GM12875 (cell line): ENCODE measurements around the gene SEH1L.

Experiments used
- H3K4me3 ChIP-seq: one replicate; pipeline ENCODE4 v1.5.1; 2011; ENCODE audit warnings: low read depth, low read length, control low read depth
- TF ChIP-seq, protein P1 (sequence below): IDR thresholded peaks from 2 replicates; pipeline ENCODE4 v1.5.1; 2011; ENCODE audit warnings: low read depth, mild to moderate bottlenecking, control low read depth, inconsistent platforms, low read length, moderate library complexity, borderline replicate concordance; ENCODE audit not compliant: insufficient read depth

Gene SEH1L

DNA sequence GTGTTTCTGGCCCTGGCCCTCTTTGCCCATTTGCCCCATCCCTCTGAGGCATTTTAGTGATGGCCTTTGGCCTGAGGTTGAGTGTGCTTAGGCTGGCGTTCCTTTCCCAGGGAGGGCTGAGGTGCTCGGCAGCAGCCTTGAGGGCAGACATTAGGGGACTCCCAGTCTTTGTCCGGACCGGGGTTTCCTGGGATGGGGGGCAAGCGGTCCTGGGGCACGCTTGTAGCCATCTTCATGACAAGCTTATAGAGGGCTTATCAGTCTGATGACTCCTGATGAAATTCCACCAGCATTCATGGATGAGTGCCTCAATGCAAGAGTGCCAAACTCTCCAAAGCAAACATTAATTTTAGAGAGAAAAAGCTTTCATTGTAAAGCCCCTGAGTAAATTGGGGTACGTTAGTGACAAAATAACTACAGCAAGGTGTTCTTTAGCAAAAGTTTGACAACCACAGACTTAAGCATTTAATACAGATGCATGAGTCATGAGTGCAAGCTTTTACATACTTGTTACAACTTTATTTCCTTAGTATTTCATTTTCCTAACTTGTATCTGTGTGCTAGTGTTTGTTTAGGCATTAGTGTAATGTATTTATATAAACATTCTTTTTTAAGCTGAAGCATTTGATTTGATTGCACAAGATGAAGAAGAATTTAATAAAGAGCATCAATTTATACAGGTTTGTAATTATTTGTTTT lies 89.0 kb downstream of the SEH1L start:
- TF ChIP-seq, protein P1, sequence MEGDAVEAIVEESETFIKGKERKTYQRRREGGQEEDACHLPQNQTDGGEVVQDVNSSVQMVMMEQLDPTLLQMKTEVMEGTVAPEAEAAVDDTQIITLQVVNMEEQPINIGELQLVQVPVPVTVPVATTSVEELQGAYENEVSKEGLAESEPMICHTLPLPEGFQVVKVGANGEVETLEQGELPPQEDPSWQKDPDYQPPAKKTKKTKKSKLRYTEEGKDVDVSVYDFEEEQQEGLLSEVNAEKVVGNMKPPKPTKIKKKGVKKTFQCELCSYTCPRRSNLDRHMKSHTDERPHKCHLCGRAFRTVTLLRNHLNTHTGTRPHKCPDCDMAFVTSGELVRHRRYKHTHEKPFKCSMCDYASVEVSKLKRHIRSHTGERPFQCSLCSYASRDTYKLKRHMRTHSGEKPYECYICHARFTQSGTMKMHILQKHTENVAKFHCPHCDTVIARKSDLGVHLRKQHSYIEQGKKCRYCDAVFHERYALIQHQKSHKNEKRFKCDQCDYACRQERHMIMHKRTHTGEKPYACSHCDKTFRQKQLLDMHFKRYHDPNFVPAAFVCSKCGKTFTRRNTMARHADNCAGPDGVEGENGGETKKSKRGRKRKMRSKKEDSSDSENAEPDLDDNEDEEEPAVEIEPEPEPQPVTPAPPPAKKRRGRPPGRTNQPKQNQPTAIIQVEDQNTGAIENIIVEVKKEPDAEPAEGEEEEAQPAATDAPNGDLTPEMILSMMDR: no peak
- no peak overlapping the region for H3K4me3 ChIP-seq
